ENCODE measurements around the gene PCCB. TPM values are rescaled to one million over a fixed set of nuclear protein-coding genes. Genes with fewer than 3 reads are reported as not detected.
"Not testable (repeated sequence)": the region's sequence is repeated elsewhere in the genome, so short reads cannot be mapped to it uniquely, and the experiment has no call there.

PCCB gene
- total and polyA plus RNA-seq, 2 donors (not counting 3 experiments of a cell fraction or from before 2014, with no cell fraction given), result 28.6 to 36.5 TPM

GRCh38 chr3:136263251-136263650 is 13.1 kb downstream of the PCCB start:
- no peaks in the 10 kb centered on the region for H3K79me2 ChIP-seq (ENCODE audit: control insufficient read depth, insufficient read depth, low read length)
- H3K27ac ChIP-seq (ENCODE audit: insufficient read depth, low read depth, low read length), result no peak overlapping the region
- dilution Hi-C loops (cut with MboI; ENCODE audit: extremely low pct_ligation_motif_present, low sequenced_read_pairs), result no loop called here
- H2AFZ ChIP-seq (ENCODE audit: low read depth, low read length), result no peak overlapping the region
- FAIRE-seq (no peak), DNase-seq (ENCODE audit: low read depth, low spot score) (no peak)
- no peaks in the 10 kb centered on the region for H3K4me1 ChIP-seq (ENCODE audit: control insufficient read depth, extremely low read depth, insufficient read depth, low read length)
- no peaks in the 10 kb centered on the region for H3K9me3 ChIP-seq (replicated peaks; ENCODE audit: control insufficient read depth, insufficient read depth, low read length)
- no peaks in the 10 kb centered on the region for H4K20me1 ChIP-seq (replicated peaks; ENCODE audit: control insufficient read depth, extremely low read depth, insufficient read depth, low read length)
- no peak overlapping the region for H3K4me2 ChIP-seq (ENCODE audit: insufficient read depth, low read length)
- ChIA-PET CTCF (interaction anchor here (0.7 to 1.0 kb wide), 2 partner anchors 11 to 489 kb away, joined by 4 read pairs; partner anchors contain the start of gene STAG1), POLR2A (no interaction called here)
- no peaks in the 10 kb centered on the region for H3K27me3 ChIP-seq (ENCODE audit: control insufficient read depth in 2 of 2, insufficient read depth in 2 of 2, low read length in 2 of 2)
- no peak overlapping the region for H3K9ac ChIP-seq (replicated peaks; ENCODE audit: extremely low read depth, insufficient read depth, low read length)
- BruUV-seq (replicated peaks), result no TSS peak
- H3K9me1 ChIP-seq (replicated peaks; ENCODE audit: control insufficient read depth, extremely low read depth, insufficient read depth, low read length), result no peaks in the 10 kb centered on the region
- no peak for TF ChIP-seq MAX (IDR thresholded peaks at IDR 0.05; ENCODE audit: insufficient read depth, insufficient read length)
- TF ChIP-seq JUN (IDR thresholded peaks at IDR 0.05; ENCODE audit: borderline replicate concordance, insufficient read depth, insufficient read length, low read depth), result no peak
- TF ChIP-seq FOS (IDR thresholded peaks at IDR 0.05; ENCODE audit: borderline replicate concordance, insufficient read depth, low read length), result no peak
- no peak for TF ChIP-seq MYC (IDR thresholded peaks at IDR 0.05; ENCODE audit: low read depth, low read length)
- no peak for TF ChIP-seq EZH2 (IDR thresholded peaks at IDR 0.05; ENCODE audit: borderline replicate concordance, low read depth, low read length, severe bottlenecking)
- no peak for TF ChIP-seq POLR2A (IDR thresholded peaks at IDR 0.05; ENCODE audit: low read depth, low read length)
- peaks cover 0 to 2% of the 10 kb centered on the region in 2 experiments for H3K36me3 ChIP-seq (ENCODE audit: control insufficient read depth in 2 of 2, extremely low read depth in 1 of 2, insufficient read depth in 2 of 2, low read length in 2 of 2)
- intact Hi-C loops (cut with micrococcal nuclease), result no loop called here
- no peak overlapping the region for H3K4me3 ChIP-seq (replicated peaks in 1 of 3; ENCODE audit: insufficient read depth in 1 of 3, low read depth in 1 of 3, low read length in 3 of 3)

DNA sequence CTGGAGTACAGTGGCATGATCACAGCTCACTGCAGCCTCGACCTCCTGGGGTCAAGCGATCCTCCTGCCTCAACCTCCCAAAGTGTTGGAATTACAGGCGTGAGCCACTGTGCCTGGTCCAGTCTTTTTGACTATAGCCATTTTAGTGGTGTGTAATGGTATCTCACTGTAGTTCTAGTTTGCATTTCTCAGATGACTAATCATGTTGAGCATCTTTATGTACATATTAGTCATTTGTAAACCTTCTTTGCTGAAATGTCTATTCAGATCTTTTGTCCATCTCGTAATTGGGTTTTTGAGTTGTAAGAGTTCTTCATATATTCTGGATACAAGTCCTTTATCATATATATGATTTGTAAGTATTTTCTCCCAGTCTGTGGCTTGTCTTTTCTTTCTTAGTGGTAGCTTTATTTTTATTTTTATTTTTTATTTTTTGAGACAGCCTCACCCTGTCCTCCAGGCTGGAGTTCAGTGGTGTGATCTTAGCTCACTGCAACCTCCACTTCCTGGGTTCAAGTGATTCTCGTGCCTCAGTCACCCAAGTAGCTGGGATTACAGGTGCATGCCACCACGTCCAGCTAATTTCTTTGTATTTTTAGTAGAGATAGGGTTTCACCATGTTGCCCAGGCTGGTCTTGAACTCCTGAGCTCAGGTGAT is 16.5 kb downstream of the PCCB start:
- H3K4me1 ChIP-seq (ENCODE audit: control insufficient read depth, extremely low read depth, insufficient read depth, low read length); DNase-seq (ENCODE audit: low read depth, low spot score); POLR2A ChIA-PET; H3K27me3 ChIP-seq (ENCODE audit: control insufficient read depth in 2 of 2, insufficient read depth in 2 of 2, low read length in 2 of 2); H3K9ac ChIP-seq (replicated peaks; ENCODE audit: extremely low read depth, insufficient read depth, low read length); H2AFZ ChIP-seq (ENCODE audit: low read depth, low read length); H3K4me2 ChIP-seq (ENCODE audit: insufficient read depth, low read length); intact Hi-C loops (cut with micrococcal nuclease); H4K20me1 ChIP-seq (replicated peaks; ENCODE audit: control insufficient read depth, extremely low read depth, insufficient read depth, low read length); H3K9me3 ChIP-seq (replicated peaks; ENCODE audit: control insufficient read depth, insufficient read depth, low read length); H3K9me1 ChIP-seq (replicated peaks; ENCODE audit: control insufficient read depth, extremely low read depth, insufficient read depth, low read length); H3K4me3 ChIP-seq (replicated peaks in 1 of 3; ENCODE audit: insufficient read depth in 1 of 3, low read depth in 1 of 3, low read length in 3 of 3); H3K79me2 ChIP-seq (ENCODE audit: control insufficient read depth, insufficient read depth, low read length); BruUV-seq (replicated peaks); dilution Hi-C loops (cut with MboI; ENCODE audit: extremely low pct_ligation_motif_present, low sequenced_read_pairs); H3K27ac ChIP-seq (ENCODE audit: insufficient read depth, low read depth, low read length); FAIRE-seq; H3K36me3 ChIP-seq (ENCODE audit: control insufficient read depth in 2 of 2, extremely low read depth in 1 of 2, insufficient read depth in 2 of 2, low read length in 2 of 2): not testable (repeated sequence)
- CTCF ChIA-PET, result interaction anchor here (1.1 to 1.2 kb wide), 3 partner anchors 10 to 766 kb away, joined by 3 to 4 read pairs (median 3); no protein-coding TSS in a partner anchor

Measured in endothelial cell of umbilical vein (primary cell).